ENCODE measurements around the gene MCAM.

MCAM gene

GRCh38 chr11:119332111-119332765 is 15.3 kb upstream of the MCAM start:
- DNase-seq (ENCODE audit: low read depth in 1 of 2, low spot score in 1 of 2): no peak

DNA sequence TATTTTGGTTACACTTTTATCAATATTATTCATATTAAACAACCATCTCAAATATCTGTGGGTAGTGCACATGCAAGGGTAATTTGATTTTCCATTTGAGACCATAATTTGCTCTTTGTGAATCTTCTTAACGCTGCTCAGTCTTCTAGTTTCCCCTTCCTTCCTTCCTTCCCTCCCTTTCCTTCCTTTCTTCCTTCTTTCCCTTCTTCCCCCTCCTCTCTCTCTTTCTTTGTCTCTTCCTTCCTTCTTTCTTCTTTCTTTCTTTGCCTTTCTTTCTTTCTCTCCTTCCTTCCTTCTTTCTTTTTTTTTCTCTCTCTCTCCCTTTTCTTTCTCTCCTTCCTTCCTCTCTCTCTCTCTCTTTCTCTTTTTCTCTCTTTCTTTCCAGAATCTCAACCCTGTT is 13.3 kb upstream of the MCAM start:
- DNase-seq (ENCODE audit: low read depth in 1 of 2, low spot score in 1 of 2): no peak

- no peak for DNase-seq (ENCODE audit: low read depth in 1 of 2, low spot score in 1 of 2)
These were observed 12.4 kb upstream of the MCAM start for GRCh38 chr11:119329320-119329719.

DNA sequence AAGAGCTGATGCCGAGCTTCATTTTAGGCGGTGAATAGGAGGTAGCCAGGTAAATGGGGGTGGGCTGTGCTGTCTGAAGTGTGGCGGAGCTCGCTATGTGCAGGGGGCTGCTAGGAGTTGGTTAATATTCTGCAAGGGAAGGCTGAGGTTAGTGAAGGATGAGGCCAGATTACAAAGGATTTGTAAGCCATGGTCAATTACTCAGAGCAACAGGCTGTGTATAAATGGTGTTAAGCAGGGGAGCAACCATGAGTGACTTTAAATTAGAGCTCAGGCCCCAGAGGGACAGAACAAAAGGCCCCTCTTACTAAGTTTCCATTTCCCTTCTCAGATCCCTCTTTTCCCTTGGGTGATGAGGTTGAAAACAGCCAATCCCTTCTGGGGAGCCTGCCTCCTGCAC is 7.3 kb upstream of the MCAM start:
- DNase-seq (ENCODE audit: low read depth in 1 of 2, low spot score in 1 of 2): no peak

DNA sequence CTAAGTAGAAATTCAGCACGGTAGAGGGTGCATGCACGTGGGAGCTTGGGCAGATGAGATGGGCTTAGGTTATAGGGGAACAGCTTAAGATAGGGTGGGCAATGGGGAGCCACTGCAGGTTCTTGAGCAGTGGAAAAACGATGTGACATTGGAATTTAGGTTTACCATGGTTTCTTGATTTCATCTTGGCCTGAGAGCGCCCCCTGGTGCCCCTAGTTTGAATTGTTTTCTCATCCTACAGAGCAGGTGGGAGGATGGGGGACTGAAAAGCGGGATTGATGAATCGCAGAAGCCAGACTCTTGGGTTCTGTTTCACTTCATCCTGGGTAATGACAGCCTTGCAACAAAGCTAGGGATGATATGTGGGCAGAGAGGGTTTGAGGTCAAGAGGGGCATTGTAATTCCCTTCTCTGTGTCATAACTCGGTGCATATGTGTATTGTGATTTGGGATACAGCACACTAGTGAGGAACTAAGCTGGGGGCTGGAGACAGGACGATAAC is 6.7 kb upstream of the MCAM start:
- DNase-seq (ENCODE audit: low read depth in 1 of 2, low spot score in 1 of 2): peak; percentile 68

DNA sequence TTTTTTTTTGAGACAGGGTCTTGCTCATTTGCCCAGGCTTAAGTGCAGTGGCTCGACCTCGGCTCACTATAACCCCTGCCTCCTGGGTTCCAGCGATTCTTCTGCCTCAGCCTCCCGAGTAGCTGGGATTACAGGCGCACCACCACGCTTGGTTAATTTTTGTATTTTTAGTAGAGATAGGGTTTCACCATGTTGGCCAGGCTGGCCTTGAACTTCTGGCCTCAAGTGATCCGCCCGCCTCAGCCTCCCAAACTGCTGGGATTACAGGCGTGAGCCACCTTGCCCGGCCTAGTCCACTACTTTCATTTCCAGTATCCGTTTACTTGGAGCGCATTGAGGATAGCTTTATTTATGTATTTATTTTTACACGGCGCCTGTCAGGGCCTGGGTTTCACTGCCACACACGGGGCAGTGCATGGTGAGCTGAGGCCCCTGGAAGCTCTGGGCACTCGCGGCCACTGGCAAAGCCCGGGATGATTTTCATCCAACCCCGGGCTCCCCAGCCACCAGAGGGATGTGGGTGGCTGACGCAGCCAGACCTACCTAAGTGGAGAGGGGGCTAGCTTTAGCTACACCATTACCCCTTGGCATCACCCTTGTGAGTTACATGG is 6.1 kb upstream of the MCAM start:
- no peak for DNase-seq (ENCODE audit: low read depth in 1 of 2, low spot score in 1 of 2)

DNA sequence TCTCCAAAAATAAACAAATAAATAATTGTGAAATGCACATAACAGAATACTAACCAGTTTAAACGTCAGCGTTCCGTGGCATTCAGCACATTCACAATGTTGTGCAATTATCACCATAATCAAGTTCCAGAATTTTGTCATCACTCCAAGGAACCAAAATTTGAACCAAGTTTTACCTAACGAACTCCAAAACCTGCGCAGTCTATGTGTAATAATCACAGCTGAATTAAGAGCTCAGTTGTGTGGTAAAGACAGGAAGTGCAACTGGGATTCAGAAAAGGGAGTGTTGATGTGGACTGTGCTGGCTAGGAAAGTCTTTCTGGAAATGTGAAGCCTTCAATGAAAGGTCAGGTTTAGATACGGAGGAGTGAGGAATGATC is 5.4 kb upstream of the MCAM start:
- DNase-seq (ENCODE audit: low read depth in 1 of 2, low spot score in 1 of 2): no peak

DNA sequence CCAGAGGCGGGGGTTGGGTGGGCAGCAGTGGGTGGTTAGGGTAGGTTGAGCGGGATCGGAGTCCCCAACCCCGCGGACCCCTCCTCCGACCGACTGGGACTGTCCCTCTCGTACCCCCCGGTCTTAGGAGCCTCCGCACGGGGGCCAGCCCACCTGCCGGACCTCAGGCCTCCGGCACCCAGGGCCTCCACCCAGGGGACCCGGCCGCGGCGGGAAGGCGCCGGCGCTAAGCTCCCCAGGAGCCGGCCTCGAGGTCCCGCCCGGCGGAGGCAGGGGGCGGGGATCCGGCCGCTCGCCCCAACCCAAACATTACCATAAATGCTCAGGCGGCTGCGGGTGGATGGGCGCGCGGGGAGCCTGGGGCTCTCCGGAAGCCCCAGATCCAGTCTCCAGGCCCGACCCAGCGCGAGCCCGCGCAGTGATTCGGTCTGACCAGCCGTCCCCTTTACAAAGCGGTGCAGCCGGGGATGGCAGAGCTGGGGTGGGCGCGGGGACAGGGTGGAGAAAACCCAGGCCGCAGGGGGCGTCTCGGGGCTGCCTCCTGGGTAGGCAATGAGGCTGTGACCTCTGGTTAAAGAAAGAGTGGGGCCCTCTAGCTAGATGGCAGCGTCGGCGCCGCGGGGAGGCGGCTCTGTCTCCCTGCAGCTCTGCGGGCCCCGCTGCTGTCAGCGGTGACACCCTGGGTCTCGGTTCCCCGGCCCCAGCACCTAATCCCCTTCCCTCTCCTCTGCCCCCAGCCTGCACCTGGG is 4.0 kb upstream of the MCAM start:
- DNase-seq (ENCODE audit: low read depth in 1 of 2, low spot score in 1 of 2): no peak

DNA sequence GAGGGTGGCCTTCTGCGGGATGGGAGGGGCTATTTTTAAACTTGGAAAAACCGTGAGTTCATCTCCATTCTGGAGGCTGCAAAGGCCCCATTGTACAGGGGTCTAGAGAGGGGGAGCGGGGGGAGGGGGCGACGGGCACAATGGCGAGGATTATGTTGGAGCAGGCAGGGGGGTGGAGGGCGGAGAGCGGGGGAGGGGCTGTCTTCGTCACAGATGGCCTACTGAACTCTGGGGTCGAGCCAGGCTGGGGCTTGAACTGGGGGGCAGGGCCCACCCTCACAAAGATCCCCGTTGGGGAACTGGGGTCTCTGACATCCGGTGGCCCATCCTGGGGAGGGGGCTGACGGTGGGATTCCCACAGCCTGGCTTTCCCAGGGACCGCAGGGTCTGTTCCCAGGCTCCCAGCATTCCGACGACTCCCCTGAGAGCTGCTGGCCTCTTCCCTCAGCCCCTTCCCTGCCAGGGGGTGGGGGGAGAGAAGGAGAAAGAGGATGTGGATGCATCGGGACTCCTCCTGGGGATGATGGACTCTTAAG is 3.4 kb upstream of the MCAM start:
- no peak for DNase-seq (ENCODE audit: low read depth in 1 of 2, low spot score in 1 of 2)

GRCh38 chr11:119319700-119320239 is 2.8 kb upstream of the MCAM start:
- DNase-seq (ENCODE audit: low read depth in 1 of 2, low spot score in 1 of 2): no peak

DNA sequence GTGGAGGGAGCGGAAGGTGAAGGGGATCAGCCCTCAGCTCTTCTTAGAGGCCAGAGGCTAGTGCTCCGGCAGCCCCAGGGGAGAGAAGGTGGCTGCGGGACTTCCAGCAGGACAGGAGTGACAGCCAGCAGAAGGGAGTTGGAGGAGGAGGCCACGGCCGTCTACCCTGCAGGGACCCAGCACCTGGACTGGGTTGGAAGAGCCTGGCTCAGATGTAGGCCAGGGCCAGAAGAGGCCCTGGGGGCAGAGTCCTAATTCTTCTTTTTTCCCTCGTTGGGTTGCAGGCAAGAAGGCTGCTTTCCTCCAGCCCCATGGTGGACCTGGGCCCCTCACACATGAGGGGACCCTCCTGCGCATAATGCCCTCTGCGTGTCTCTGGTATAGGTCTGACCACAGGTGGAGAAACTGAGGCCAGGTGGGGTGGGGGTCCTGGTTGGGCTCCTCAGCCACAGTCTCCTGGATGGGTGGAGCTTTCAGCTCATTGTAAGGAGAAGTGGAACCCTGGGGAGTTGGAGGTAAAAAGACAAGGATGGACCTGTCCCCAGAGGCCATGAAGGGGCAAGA is 2.3 kb upstream of the MCAM start:
- no peak for DNase-seq (ENCODE audit: low read depth in 1 of 2, low spot score in 1 of 2)

- no peak for DNase-seq (ENCODE audit: low read depth in 1 of 2, low spot score in 1 of 2)
These were observed 1.6 kb upstream of the MCAM start for GRCh38 chr11:119318240-119319135.

GRCh38 chr11:119317592-119318239 is 786 bp upstream of the MCAM start:
- no peak for DNase-seq (ENCODE audit: low read depth in 1 of 2, low spot score in 1 of 2)

- DNase-seq (ENCODE audit: low read depth in 1 of 2, low spot score in 1 of 2): no peak
These were observed 758 bp downstream of the MCAM start for GRCh38 chr11:119316016-119316728.

- DNase-seq (ENCODE audit: low read depth in 1 of 2, low spot score in 1 of 2): no peak
These were observed 1.6 kb downstream of the MCAM start for GRCh38 chr11:119315131-119316015.

GRCh38 chr11:119314726-119315125 is 2.2 kb downstream of the MCAM start:
- no peak for DNase-seq (ENCODE audit: low read depth in 1 of 2, low spot score in 1 of 2)

DNA sequence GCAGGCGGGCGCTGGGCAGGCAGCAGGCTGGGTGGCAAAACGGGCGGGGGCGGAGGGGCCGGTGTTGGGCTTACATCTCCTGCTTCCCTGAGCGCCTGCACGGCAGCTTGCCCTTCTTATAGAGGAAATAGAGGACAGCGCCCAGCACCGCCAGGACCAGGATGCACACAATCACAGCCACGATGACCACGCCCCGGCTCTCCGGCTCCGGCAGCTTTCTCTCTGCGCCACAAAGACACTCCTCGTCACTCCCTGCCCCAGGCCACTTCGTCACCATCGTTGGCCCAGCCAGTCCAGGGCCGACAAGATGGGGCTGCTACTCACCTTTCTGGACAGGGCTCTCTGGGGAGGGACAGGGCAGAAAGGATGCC is 6.3 kb downstream of the MCAM start:
- no peak for DNase-seq (ENCODE audit: low read depth in 1 of 2, low spot score in 1 of 2)

GRCh38 chr11:119309953-119310681 is 6.8 kb downstream of the MCAM start:
- no peak for DNase-seq (ENCODE audit: low read depth in 1 of 2, low spot score in 1 of 2)
